OCI-LY7 (cell line): Measurements from ENCODE around the gene NATD1.

ENCODE experiments used
- CTCF ChIP-seq: fragments of 200-600 bp; sonication (generic); conservative IDR thresholded peaks from 2 replicates; pipeline ENCODE4 v1.5.1; 2014; ENCODE audit warnings: mild to moderate bottlenecking, antibody characterized with exemption, low read length, moderate library complexity, mixed read lengths
- EZH2phosphoT487 ChIP-seq: fragments of 200-600 bp; sonication (generic); IDR thresholded peaks from 2 replicates; pipeline ENCODE4 v1.6.1; 2018; ENCODE audit warnings: low read depth, borderline replicate concordance, mild to moderate bottlenecking, mixed run types, antibody characterized with exemption, low read length, moderate library complexity, mixed read lengths

DNA sequence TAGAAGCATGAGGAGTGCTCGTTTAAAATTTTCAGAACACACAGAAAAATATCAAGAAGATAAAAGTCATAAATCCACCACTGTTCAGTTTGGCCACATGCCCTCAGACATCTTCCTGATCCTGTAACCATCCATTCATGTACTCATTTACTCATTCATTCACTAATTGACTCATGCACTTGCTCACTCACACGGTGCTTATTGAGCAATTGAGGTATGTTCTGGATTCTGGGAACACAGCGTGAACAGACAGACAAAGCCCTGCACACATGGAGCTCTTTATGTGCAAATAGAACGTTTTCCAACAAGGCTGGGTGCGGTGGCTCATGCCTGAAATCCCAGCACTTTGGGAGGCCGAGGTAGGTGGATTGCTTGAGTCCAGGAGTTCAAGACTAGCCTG lies 10.2 kb upstream of the NATD1 start:
- TF ChIP-seq CTCF (no peak), EZH2phosphoT487 (no peak)
